SK-N-SH (cell line): Measurements from ENCODE around the gene PAFAH1B2. TPM values are rescaled to one million over a fixed set of nuclear protein-coding genes. Genes with fewer than 3 reads are reported as not detected.

ENCODE experiments used
- CTCF ChIA-PET: fragments of 300-600, 350-600 bp; formaldehyde crosslinking; extraction: SDS; loops from one replicate; lab custom pipeline; 2021; lab: Yijun Ruan, JAX
- POLR2A ChIA-PET: fragments of 350-600 bp; sonication (Branson Sonifier 250); formaldehyde crosslinking; extraction: SDS; loops from one replicate; lab custom pipeline; 2020; ENCODE audit warnings: antibody characterized with exemption, inconsistent platforms; lab: Yijun Ruan, JAX
- DNase-seq: peaks from one replicate; pipeline ENCODE4 v3.0.0; 2012
- H2AFZ ChIP-seq: fragments of 200-600 bp; sonication (generic); 2 replicates; pipeline ENCODE4 v1.8.1; 2016; ENCODE audit warnings: antibody characterized with exemption, mild to moderate bottlenecking, low read depth
- H3F3A ChIP-seq: fragments of 200-600 bp; sonication (generic); replicated peaks from 2 replicates; pipeline ENCODE3; 2016; ENCODE audit warnings: antibody characterized with exemption, mild to moderate bottlenecking; ENCODE audit not compliant: insufficient read depth
- H3K27ac ChIP-seq, 2 experiments: fragments of 200-500 bp in 1 of 2; fragments of 200-600 bp in 1 of 2; sonication (Bioruptor generic) in 1 of 2; sonication (generic), shearing (Covaris generic) in 1 of 2; 2 replicates each; pipeline versions ENCODE4 v1.5.1 to v1.6.1; 2014 to 2016; ENCODE audit warnings: low read depth in 2 of 2, inconsistent platforms in 1 of 2, low read length in 1 of 2, mild to moderate bottlenecking in 1 of 2, mixed read lengths in 1 of 2
- H3K27me3 ChIP-seq: fragments of 200-600 bp; sonication (generic), shearing (Covaris generic); 2 replicates; pipeline ENCODE4 v1.6.1; 2016; ENCODE audit warnings: mixed run types; ENCODE audit not compliant: insufficient read depth
- H3K36me3 ChIP-seq, 2 experiments: fragments of 200-500 bp in 1 of 2; fragments of 200-600 bp in 1 of 2; sonication (Bioruptor generic) in 1 of 2; sonication (generic) in 1 of 2; replicated peaks in 1 of 2; 2 replicates each; pipeline versions ENCODE3 to v1.5.1; 2014 to 2016; ENCODE audit warnings: low read length in 1 of 2, mild to moderate bottlenecking in 1 of 2; ENCODE audit not compliant: insufficient read depth in 2 of 2, control insufficient read depth in 1 of 2
- H3K4me1 ChIP-seq, 2 experiments: fragments of 200-500 bp in 1 of 2; fragments of 200-600 bp in 1 of 2; sonication (Bioruptor generic) in 1 of 2; sonication (generic), shearing (Covaris generic) in 1 of 2; 2 replicates each; pipeline versions ENCODE4 v1.5.1 to v1.6.1; 2014 to 2016; ENCODE audit warnings: low read depth in 1 of 2, low read length in 1 of 2, mixed run types in 1 of 2; ENCODE audit not compliant: insufficient read depth in 2 of 2, control insufficient read depth in 1 of 2
- H3K4me2 ChIP-seq: fragments of 200-600 bp; sonication (generic), shearing (Covaris generic); 2 replicates; pipeline ENCODE4 v1.6.1; 2017; ENCODE audit warnings: mixed run types
- H3K4me3 ChIP-seq, 2 experiments: fragments of 200-500 bp in 1 of 2; fragments of 200-600 bp in 1 of 2; sonication (Bioruptor generic) in 1 of 2; sonication (generic), shearing (Covaris generic) in 1 of 2; 2 replicates each; pipeline versions ENCODE4 v1.5.1 to v1.8.1; 2014 to 2016; ENCODE audit warnings: low read depth in 2 of 2, inconsistent platforms in 1 of 2, low read length in 1 of 2, mild to moderate bottlenecking in 1 of 2, mixed read lengths in 1 of 2, moderate library complexity in 1 of 2
- H3K79me2 ChIP-seq: fragments of 200-600 bp; sonication (generic); 2 replicates; pipeline ENCODE4 v1.8.1; 2017; ENCODE audit warnings: mild to moderate bottlenecking; ENCODE audit not compliant: insufficient read depth
- H3K9ac ChIP-seq: fragments of 200-600 bp; sonication (generic); 2 replicates; pipeline ENCODE4 v1.6.1; 2017; ENCODE audit warnings: mixed run types
- H3K9me2 ChIP-seq: fragments of 200-600 bp; sonication (generic); 2 replicates; pipeline ENCODE4 v1.6.1; 2017; ENCODE audit warnings: mixed run types
- H3K9me3 ChIP-seq: fragments of 200-600 bp; sonication (generic); 2 replicates; pipeline ENCODE4 v1.6.1; 2017; ENCODE audit warnings: mixed run types, mild to moderate bottlenecking, moderate library complexity
- H4K20me1 ChIP-seq: fragments of 200-600 bp; sonication (generic); 2 replicates; pipeline ENCODE4 v1.6.1; 2017; ENCODE audit warnings: mild to moderate bottlenecking, mixed run types; ENCODE audit not compliant: insufficient read depth
- FOXM1 ChIP-seq: IDR thresholded peaks from 2 replicates; pipeline ENCODE4 v1.4.0; 2012; ENCODE audit warnings: low read depth, mild to moderate bottlenecking
- MEF2A ChIP-seq: IDR thresholded peaks from 2 replicates; pipeline ENCODE4 v1.4.0; 2012; ENCODE audit warnings: low read depth, borderline replicate concordance
- PBX3 ChIP-seq: IDR thresholded peaks from 2 replicates; pipeline ENCODE4; 2012
- RCOR1 ChIP-seq: fragments of 150-350 bp; IDR thresholded peaks from 2 replicates; pipeline ENCODE4 v1.6.1; 2017; ENCODE audit warnings: antibody characterized with exemption, low read length
- RFX5 ChIP-seq: IDR thresholded peaks from 2 replicates; pipeline ENCODE4 v1.6.1; 2012; ENCODE audit warnings: mild to moderate bottlenecking, improper control_type of control experiment, low read length
- TAF1 ChIP-seq: IDR thresholded peaks from 2 replicates; pipeline ENCODE4 v1.6.1; 2012; ENCODE audit warnings: low read depth, mild to moderate bottlenecking, low read length, moderate library complexity, borderline replicate concordance
- TCF12 ChIP-seq: IDR thresholded peaks from 2 replicates; pipeline ENCODE4 v1.4.0; 2012
- YY1 ChIP-seq: IDR thresholded peaks from 2 replicates; pipeline ENCODE4 v1.4.0; 2012; ENCODE audit warnings: low read depth, mild to moderate bottlenecking
- ZBTB33 ChIP-seq: IDR thresholded peaks from 2 replicates; pipeline ENCODE4 v1.4.0; 2012; ENCODE audit warnings: low read depth, borderline replicate concordance
- WGBS: methylation state at CpG from one replicate; pipeline ENCODE4 v1.1.6; 2017; ENCODE audit warnings: low lambda C conversion rate; 5-methylcytosine and 5-hydroxymethylcytosine counted together
- polyA plus RNA-seq, 3 experiments: library from polyadenylated mRNA; depleted of rRNA; stranded (reverse); fragments of >200 nt; gene quantifications; 2 replicates each; pipeline ENCODE4 v1.2.3, GENCODE V29; 2012
- TF ChIP-seq, protein P1 (sequence below): IDR thresholded peaks from 2 replicates; pipeline ENCODE4 v1.6.1; 2012; ENCODE audit warnings: mild to moderate bottlenecking, low read depth, low read length, moderate library complexity

The PAFAH1B2 gene
- polyA plus RNA-seq, 1 of the 3 experiments (the other 2 are of a cell fraction), result 19.6 TPM

GRCh38 chr11:117187007-117187406 is 42.9 kb downstream of the PAFAH1B2 start (continued):
- TF ChIP-seq, protein P1, sequence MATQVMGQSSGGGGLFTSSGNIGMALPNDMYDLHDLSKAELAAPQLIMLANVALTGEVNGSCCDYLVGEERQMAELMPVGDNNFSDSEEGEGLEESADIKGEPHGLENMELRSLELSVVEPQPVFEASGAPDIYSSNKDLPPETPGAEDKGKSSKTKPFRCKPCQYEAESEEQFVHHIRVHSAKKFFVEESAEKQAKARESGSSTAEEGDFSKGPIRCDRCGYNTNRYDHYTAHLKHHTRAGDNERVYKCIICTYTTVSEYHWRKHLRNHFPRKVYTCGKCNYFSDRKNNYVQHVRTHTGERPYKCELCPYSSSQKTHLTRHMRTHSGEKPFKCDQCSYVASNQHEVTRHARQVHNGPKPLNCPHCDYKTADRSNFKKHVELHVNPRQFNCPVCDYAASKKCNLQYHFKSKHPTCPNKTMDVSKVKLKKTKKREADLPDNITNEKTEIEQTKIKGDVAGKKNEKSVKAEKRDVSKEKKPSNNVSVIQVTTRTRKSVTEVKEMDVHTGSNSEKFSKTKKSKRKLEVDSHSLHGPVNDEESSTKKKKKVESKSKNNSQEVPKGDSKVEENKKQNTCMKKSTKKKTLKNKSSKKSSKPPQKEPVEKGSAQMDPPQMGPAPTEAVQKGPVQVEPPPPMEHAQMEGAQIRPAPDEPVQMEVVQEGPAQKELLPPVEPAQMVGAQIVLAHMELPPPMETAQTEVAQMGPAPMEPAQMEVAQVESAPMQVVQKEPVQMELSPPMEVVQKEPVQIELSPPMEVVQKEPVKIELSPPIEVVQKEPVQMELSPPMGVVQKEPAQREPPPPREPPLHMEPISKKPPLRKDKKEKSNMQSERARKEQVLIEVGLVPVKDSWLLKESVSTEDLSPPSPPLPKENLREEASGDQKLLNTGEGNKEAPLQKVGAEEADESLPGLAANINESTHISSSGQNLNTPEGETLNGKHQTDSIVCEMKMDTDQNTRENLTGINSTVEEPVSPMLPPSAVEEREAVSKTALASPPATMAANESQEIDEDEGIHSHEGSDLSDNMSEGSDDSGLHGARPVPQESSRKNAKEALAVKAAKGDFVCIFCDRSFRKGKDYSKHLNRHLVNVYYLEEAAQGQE, result no peak
- no peak for TF ChIP-seq RCOR1
- no peak for TF ChIP-seq FOXM1
- TF ChIP-seq PBX3, result no peak
- no peak for TF ChIP-seq TAF1
- no peak for TF ChIP-seq TCF12
- no peak for TF ChIP-seq ZBTB33

GRCh38 chr11:117187428-117187798 is 43.3 kb downstream of the PAFAH1B2 start:
- H3K36me3 ChIP-seq, result peaks cover 8 to 18% of the 10 kb centered on the region in 2 experiments
- WGBS, result 93% methylated on average over 11 of the region's 13 CpGs
- H3K9me2 ChIP-seq, result no peaks in the 10 kb centered on the region
- DNase-seq, result no peak
- H3K9ac ChIP-seq, result no peak overlapping the region
- H3K27ac ChIP-seq, result no peak overlapping the region
- ChIA-PET CTCF (no interaction called here), POLR2A (no interaction called here)
- H3K4me2 ChIP-seq, result no peak overlapping the region
- TF ChIP-seq RFX5 (no peak), MEF2A (no peak), YY1 (no peak)
- TF ChIP-seq, all 33 proteins: peak for 0
- H3F3A ChIP-seq, result no peaks in the 10 kb centered on the region
- H2AFZ ChIP-seq, result no peak overlapping the region
- no peaks in the 10 kb centered on the region for H3K9me3 ChIP-seq
- H3K79me2 ChIP-seq, result no peaks in the 10 kb centered on the region
- no peaks in the 10 kb centered on the region for H4K20me1 ChIP-seq
- H3K4me1 ChIP-seq, result no peaks in the 10 kb centered on the region
- no peaks in the 10 kb centered on the region for H3K27me3 ChIP-seq
- no peak overlapping the region for H3K4me3 ChIP-seq
